ENCODE measurements around the gene SGO2. TPM values are rescaled to one million over a fixed set of nuclear protein-coding genes. Genes with fewer than 3 reads are reported as not detected.

Gene SGO2, protein sequence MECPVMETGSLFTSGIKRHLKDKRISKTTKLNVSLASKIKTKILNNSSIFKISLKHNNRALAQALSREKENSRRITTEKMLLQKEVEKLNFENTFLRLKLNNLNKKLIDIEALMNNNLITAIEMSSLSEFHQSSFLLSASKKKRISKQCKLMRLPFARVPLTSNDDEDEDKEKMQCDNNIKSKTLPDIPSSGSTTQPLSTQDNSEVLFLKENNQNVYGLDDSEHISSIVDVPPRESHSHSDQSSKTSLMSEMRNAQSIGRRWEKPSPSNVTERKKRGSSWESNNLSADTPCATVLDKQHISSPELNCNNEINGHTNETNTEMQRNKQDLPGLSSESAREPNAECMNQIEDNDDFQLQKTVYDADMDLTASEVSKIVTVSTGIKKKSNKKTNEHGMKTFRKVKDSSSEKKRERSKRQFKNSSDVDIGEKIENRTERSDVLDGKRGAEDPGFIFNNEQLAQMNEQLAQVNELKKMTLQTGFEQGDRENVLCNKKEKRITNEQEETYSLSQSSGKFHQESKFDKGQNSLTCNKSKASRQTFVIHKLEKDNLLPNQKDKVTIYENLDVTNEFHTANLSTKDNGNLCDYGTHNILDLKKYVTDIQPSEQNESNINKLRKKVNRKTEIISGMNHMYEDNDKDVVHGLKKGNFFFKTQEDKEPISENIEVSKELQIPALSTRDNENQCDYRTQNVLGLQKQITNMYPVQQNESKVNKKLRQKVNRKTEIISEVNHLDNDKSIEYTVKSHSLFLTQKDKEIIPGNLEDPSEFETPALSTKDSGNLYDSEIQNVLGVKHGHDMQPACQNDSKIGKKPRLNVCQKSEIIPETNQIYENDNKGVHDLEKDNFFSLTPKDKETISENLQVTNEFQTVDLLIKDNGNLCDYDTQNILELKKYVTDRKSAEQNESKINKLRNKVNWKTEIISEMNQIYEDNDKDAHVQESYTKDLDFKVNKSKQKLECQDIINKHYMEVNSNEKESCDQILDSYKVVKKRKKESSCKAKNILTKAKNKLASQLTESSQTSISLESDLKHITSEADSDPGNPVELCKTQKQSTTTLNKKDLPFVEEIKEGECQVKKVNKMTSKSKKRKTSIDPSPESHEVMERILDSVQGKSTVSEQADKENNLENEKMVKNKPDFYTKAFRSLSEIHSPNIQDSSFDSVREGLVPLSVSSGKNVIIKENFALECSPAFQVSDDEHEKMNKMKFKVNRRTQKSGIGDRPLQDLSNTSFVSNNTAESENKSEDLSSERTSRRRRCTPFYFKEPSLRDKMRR
- 10 to 100 TPM; 50.2 to 58.2 TPM for total RNA-seq

DNA sequence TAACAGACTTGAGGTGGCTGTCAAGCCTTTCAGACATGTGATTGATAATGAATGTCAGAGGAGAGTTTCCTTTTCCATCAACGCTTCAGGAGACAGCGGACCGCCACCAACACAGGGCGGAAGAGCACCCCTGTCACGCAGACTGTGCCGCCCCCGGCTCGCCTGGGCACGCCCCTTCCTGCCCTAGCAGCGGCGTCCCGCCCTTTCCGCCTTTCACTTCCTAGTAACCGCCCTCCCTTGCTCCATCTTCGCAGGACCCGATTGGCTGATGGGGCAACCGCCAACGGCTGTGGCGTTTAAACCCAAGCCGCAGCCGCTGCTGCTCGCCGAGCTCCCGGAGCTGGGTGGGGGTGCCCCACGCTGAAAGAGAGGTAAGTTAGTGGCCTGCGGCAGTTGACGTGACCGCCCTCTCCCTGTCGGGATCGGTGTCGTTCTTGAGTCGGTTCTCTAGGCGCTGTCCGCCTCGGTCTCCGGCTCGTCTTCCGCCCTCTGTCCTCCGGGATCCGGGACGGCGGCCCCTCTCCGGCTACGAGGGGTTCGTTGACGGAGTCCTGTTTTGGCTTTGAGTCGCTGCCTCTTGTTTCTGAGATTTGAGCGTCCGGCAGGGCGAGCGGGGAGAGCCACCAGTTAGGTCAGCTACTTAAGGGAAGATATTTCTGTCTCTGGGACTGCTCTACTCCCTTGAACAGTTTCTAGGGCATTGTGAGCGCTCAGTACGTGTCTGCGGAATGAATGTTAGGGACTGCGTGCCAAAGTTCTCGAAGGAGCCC, at the start of gene SGO2:
Gene SGO2 (plus strand): TSS at position 326 of the 770 bp plus-strand sequence. CDS start 6,769 bp downstream, outside the sequence.
- peaks cover 12 to 27% of the 10 kb centered on the region in 2 donors for H3K36me3 Mint-ChIP-seq
- H3K27ac Mint-ChIP-seq: peak within 1 kb of the TSS; percentile 96
- peak; percentile 95 to 98 for DNase-seq (ENCODE audit: low spot score in 2 of 2)
- peak; percentile 99 for ATAC-seq
- H3K9me3 Mint-ChIP-seq: peaks cover 0 to 4% of the 10 kb centered on the region in 2 donors

DNA sequence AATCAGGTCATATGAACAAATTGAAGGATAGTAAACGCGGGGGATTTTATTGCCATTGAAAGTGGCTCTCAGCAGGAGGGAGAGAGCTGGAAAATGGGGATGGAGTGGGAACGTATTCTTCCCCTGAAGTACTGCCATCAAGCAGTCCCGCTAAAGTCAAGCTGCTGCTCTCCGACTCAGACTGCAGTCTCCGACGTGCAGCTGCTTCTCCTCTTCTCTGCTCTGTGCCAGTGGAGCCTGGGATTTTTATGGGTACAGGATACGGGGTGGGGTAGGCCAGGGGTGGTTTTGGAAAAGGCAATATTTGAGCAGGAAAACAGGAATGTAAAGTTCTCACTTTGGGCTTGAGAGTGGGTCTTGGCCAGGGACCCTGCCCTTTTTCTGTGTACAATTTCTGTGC, 49.2 kb upstream of the SGO2 start:
- Mint-ChIP-seq H3K36me3 (no peaks in the 10 kb centered on the region), H3K27ac (no peak overlapping the region), H3K9me3 (no peaks in the 10 kb centered on the region)
- no peak for DNase-seq (ENCODE audit: low spot score in 2 of 2)
- no peak for ATAC-seq

DNA sequence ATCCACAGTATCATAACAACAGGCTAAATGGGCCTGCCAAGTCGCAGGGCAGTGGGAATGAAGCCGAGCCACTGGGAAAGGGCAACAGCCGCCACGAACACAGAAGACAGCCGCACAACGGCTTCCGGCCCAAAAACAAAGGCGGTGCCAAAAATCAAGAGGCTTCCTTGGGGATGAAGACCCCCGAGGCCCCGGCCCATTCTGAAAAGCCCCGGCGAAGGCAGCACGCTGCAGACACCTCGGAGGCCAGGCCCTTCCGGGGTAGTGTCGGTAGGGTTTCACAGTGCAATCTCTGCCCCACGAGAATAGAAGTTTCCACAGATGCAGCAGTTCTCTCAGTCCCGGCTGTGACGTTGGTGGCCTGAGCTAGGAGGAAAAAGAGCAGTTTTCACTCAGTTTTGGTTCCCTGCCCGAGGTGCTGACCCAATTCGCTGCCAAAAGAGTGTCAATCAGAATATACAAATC, 48.3 kb upstream of the SGO2 start:
- DNase-seq (ENCODE audit: low spot score in 2 of 2) (no peak), ATAC-seq (no peak)
- Mint-ChIP-seq H3K27ac (no peak overlapping the region), H3K9me3 (no peaks in the 10 kb centered on the region), H3K36me3 (no peaks in the 10 kb centered on the region)

DNA sequence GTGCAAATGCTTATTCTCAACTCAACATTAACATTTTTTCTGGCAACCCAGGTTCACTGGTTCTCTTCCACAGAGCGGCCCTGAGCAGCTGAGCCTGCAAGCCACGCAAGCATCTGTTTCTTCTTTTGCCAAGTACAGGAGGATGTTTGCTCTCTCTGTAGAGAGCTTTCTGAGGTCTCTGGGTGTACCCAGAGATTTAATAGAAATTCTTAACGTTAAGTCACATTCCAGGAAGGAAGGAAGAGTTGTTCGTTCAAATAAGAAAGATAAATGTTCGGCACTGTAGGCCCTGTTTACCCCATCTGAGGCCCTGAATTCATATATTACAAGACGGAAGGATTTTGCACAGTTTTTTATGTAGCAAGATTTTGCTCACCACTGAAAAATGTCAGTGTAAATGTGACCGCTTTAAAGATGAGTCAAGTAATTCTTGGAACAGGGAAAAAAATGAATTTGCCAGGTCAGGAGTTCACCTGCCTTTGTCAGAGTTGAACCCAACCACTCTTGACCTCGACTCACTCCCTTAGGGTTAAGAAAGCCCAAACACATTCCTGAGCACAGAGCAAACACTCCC, 46.2 kb upstream of the SGO2 start:
- ATAC-seq (peak in 1 of 2 donors; percentile 24), DNase-seq (ENCODE audit: low spot score in 2 of 2) (no peak)
- H3K27ac Mint-ChIP-seq: no peak overlapping the region
- H3K36me3 Mint-ChIP-seq: no peaks in the 10 kb centered on the region
- H3K9me3 Mint-ChIP-seq: no peaks in the 10 kb centered on the region

DNA sequence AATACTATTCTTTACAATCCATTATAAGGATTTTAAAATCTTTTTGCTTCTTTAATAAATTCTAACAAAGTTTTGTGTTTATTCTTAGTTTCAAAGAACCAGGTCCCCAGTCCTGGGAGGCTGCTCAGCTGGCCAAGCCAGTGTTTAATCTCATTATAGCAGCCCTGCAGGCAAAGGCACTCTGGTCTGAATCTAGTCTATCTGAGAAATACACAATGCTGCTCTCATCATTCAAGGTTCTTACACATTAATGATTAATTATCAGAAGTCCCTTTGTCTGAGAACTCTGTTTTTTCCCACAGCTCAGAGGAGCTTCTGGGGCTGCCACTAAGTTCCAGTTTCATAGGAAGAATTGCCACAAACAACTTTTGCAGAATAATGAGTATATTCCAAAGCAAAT, 43.8 kb upstream of the SGO2 start:
- DNase-seq (ENCODE audit: low spot score in 2 of 2) (no peak), ATAC-seq (no peak)
- no peak overlapping the region for H3K27ac Mint-ChIP-seq
- no peaks in the 10 kb centered on the region for H3K36me3 Mint-ChIP-seq
- H3K9me3 Mint-ChIP-seq: no peaks in the 10 kb centered on the region

DNA sequence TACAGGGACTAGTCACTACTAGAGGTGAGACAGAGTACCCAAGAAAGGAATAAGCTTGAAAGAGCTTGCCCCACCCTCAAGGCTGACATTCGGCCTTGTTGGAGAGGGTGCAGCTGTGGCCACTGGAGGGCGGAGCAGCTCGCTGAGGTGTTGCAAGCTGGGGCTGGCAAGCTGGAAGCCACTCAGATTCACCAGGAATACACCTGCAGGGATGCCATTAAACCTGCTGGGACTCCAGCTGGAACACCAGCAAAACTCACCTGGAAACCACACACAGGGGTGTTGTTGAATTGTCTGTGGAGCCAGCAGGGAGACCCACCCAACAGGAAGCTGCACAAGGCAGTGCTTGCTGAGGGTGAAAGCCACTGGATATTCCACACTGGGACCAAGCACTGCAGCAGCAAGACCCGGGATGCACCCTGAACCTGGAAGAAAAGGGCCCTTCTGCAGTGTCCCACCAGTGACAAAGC, 42.2 kb upstream of the SGO2 start:
- Mint-ChIP-seq H3K9me3 (no peaks in the 10 kb centered on the region), H3K36me3 (no peaks in the 10 kb centered on the region), H3K27ac (no peak overlapping the region)
- ATAC-seq: peak; percentile 54 to 63
- peak in 1 of 2 donors; percentile 28 for DNase-seq (ENCODE audit: low spot score in 2 of 2)

DNA sequence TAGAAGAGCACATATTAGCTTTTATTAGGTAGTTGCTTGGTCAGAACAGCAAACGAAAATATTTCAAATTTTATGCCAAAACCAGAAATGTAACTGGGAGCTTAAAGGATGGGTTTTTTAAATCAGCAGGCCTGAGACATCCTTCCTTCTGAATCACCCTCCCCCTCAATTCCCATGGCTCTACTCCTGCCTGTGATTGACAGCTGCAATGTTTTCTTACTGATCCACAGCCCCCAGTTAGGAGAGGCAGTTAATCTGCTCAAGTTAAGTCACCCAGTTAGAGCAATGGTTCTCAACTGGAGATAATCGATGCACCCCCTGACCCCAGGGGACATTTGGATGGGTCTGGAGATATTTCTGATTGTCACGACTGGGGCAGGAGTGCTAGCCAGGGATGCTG, 41.1 kb upstream of the SGO2 start:
- Mint-ChIP-seq H3K36me3 (no peaks in the 10 kb centered on the region), H3K9me3 (no peaks in the 10 kb centered on the region), H3K27ac (no peak overlapping the region)
- DNase-seq (ENCODE audit: low spot score in 2 of 2): no peak
- ATAC-seq: no peak

DNA sequence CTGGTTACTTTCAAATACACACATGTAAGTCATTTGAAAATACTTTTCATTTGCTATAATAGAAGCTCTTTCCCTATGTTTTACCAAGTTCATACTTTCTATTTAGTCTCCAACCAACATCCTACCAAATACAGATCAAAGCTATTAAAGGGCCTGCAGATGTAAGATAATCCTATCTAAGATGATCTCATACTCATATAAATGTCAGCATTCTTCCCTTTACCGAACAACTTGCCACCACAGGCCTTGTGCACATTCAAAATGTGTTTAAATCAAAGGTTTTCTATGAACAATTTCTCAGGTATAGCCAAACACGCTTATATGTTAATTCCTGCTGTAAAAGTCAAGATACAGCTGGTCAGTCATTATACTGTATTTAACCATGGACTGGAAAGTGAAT, 39.5 kb upstream of the SGO2 start:
- no peaks in the 10 kb centered on the region for H3K9me3 Mint-ChIP-seq
- no peak overlapping the region for H3K27ac Mint-ChIP-seq
- DNase-seq (ENCODE audit: low spot score in 2 of 2): no peak
- H3K36me3 Mint-ChIP-seq: peaks cover 0 to 7% of the 10 kb centered on the region in 2 donors
- ATAC-seq: no peak

DNA sequence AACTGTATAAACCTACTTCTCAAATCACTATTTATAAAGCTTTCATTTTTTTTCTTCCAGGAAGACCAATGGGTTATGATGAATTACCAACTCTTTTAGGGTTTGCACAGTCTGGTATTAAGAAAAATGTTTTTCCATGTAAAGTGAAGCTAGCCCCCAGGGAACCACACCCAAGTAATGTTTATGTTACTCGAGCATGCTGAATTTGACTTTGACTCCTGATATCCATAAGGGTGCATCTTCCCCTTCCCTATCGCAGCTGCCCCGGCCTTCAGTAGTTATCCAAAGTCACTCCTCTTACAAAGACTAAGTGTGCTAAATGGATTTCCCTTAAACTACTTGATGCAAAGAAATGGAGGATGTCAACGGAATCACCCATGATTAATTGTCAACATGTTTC, 37.8 kb upstream of the SGO2 start:
- H3K27ac Mint-ChIP-seq: no peak overlapping the region
- DNase-seq (ENCODE audit: low spot score in 2 of 2) (no peak), ATAC-seq (no peak)
- H3K36me3 Mint-ChIP-seq: peaks cover 6 to 16% of the 10 kb centered on the region in 2 donors
- no peaks in the 10 kb centered on the region for H3K9me3 Mint-ChIP-seq

DNA sequence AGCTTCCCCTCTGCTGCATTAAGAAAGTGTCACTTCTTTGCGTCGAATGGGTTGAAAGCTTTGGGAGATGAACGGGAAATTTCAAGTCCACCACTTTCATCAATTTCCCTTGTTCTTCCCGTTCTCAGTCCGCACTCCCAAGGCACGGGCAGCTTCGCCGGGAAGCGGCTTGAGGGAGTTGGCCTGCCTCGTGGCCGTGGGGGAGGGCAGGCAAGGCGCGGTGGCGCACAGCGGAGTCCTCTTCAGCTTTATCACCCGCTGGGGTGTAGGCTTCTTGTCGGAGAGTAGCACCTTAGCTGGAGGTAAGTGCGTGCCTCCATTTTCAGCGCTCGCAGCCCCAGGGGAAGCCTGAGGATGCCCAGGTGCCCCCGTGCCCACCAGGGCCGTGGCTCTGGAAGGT, 36.0 kb upstream of the SGO2 start:
- peaks cover 6 to 16% of the 10 kb centered on the region in 2 donors for H3K36me3 Mint-ChIP-seq
- no peak for DNase-seq (ENCODE audit: low spot score in 2 of 2)
- H3K9me3 Mint-ChIP-seq: no peaks in the 10 kb centered on the region
- H3K27ac Mint-ChIP-seq: no peak overlapping the region
- ATAC-seq: no peak

DNA sequence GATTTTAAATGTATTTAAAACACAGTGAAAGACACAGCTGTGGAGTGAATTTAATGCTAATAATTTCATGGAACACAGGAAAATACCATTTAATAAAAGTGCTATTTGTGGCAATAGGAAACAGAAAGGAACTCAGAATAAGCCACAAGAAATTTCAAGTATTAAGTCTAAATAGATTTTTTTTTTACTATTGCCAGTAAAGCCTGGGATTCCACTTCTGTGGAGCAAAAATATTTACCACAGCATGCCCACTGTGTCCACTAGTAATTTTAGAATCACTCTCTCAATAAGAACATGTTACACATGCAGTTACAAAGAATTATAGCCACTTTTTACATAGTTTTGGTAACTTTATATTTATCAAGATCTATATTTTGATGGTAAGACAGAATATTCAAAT, 33.4 kb upstream of the SGO2 start:
- DNase-seq (ENCODE audit: low spot score in 2 of 2) (no peak), ATAC-seq (no peak)
- Mint-ChIP-seq H3K27ac (peak overlapping the region in 1 of 2 donors; percentile 7), H3K36me3 (peaks cover 6 to 16% of the 10 kb centered on the region in 2 donors), H3K9me3 (no peaks in the 10 kb centered on the region)

DNA sequence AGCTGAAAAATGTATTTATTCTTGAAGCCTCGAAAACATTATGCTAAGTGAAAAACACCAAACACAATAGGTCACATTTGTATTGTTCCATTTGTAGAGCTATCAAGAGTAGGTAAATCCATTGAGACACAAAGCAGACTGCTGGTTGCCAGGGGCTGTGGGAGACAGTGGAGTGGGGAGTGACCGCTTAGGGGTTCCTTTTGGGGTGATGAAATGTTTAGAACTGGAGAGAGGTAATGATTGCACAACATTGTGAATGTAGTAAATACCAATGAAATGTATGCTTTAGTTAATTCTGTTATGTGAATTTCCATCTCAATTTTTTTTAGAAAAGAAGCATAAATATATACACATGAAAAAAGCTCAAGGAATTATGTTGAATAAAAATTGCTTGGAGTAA, 32.0 kb upstream of the SGO2 start:
- no peak for ATAC-seq
- no peak for DNase-seq (ENCODE audit: low spot score in 2 of 2)
- peaks cover 6 to 16% of the 10 kb centered on the region in 2 donors for H3K36me3 Mint-ChIP-seq
- H3K9me3 Mint-ChIP-seq: no peaks in the 10 kb centered on the region
- no peak overlapping the region for H3K27ac Mint-ChIP-seq

DNA sequence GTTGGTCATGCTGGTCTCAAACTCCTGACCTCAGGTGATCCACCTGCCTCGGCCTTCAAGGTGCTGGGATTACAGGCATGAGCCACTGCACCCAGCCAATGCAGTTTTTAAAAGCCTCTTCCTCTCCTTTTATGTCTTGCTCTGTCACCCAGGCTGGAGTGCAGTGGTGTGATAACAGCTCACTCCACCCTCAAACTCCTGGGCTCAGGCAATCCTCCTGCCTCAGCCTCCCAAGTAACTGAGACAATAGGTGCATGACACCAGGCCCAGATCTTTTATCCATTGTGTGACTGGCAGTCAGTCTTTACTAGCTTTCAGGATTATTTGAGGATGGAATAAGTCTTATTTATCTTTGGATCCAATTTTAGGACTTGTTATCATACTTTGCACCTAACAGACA, 29.3 kb upstream of the SGO2 start:
- Mint-ChIP-seq H3K9me3 (no peaks in the 10 kb centered on the region), H3K27ac (peak overlapping the region in 1 of 2 donors; percentile 65), H3K36me3 (peaks cover 5 to 7% of the 10 kb centered on the region in 2 donors)
- ATAC-seq (no peak), DNase-seq (ENCODE audit: low spot score in 2 of 2) (no peak)

DNA sequence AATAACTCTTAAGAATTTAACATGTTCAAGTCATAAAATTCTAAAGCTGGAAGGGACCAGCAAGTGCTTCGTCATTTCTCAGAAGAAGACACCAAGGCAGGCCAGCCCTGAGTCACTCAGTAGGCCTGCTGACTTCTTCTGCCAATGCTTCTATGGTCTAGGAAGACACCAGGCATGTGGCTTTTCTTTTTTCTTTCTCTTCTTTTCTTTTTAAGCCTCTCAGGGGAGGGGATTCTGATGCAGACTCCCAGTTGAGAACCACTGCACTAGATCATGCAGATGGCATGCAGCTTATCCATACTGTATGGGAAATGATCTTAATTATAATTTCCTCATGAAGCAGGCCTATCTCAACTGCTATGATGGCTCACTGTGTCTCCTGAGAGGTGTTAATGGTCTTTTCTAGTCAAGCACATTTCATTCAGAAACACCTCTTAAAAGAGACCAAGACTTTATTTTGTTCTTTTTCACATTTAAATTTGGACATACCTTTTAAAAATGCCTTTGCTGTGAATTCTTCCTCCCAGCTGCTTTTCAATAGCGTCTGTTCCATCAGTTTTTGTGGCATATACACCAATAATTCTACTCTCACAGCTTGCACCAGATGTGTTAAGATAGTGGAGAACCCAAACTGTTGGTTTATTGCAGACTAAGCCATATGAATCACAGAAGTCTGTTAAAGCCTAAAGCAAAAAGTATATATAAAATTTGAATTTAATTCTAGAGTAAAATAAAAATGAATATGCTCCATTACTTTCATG, 27.4 kb upstream of the SGO2 start:
- DNase-seq (ENCODE audit: low spot score in 2 of 2) (no peak), ATAC-seq (no peak)
- Mint-ChIP-seq H3K36me3 (peaks cover 5 to 14% of the 10 kb centered on the region in 2 donors), H3K27ac (no peak overlapping the region), H3K9me3 (peaks cover 0 to 3% of the 10 kb centered on the region in 2 donors)

DNA sequence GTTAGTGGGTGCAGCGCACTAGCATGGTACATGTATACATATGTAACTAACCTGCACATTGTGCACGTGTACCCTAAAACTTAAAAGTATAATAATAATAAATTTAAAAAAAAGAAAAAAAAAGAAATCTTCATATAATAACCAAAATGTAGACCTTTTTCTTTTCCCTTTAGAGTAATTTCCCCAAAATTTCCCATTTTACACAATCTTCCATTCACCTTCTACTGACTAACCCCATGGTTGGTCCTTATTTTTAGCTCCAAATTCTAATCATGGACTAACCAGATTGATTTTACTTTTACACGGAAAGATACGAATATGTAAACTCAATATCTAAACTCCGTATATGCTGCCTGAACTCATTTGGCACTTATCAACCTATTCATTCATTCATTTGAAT, 23.8 kb upstream of the SGO2 start:
- peaks cover 0 to 3% of the 10 kb centered on the region in 2 donors for H3K9me3 Mint-ChIP-seq
- no peak for DNase-seq (ENCODE audit: low spot score in 2 of 2)
- H3K27ac Mint-ChIP-seq: no peak overlapping the region
- ATAC-seq: no peak
- H3K36me3 Mint-ChIP-seq: peaks cover 5 to 16% of the 10 kb centered on the region in 2 donors

Data from activated naive CD4-positive, alpha-beta T cell treated with anti-CD3 and anti-CD28 coated beads, Interleukin-2, amount 50 U/mL, for 72 hours (primary cell).